GM20431 (cell line): ENCODE data around the gene WNT2B.

Experiments used
- in situ Hi-C: fragments of 300-500 bp; cut with MseI, MboI; formaldehyde crosslinking; loops from one replicate; pipeline ENCODE4 v1.15.0; 2020; ENCODE audit warnings: low sequenced_read_pairs; ENCODE audit not compliant: unreplicated experiment

WNT2B gene

DNA sequence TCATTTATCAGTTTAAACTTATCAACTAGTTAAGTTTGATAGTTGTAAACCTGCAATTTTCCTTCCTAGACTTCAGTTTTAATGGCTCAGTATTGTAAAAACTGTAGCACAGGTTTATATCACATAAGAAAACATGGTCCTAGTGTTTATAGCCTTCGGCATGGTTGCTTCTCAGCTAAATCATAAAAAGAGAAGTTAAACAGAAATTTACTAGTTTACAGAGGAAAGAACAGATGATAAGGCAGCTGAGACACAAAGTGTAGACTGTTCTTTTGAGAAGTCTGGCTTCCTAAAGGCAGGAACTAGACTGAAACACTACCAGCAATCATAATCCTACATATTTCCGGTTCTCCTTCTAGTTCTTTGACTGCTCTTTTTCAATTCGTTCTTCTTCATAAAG lies 39.8 kb downstream of the WNT2B start:
- in situ Hi-C loops: no loop called here

DNA sequence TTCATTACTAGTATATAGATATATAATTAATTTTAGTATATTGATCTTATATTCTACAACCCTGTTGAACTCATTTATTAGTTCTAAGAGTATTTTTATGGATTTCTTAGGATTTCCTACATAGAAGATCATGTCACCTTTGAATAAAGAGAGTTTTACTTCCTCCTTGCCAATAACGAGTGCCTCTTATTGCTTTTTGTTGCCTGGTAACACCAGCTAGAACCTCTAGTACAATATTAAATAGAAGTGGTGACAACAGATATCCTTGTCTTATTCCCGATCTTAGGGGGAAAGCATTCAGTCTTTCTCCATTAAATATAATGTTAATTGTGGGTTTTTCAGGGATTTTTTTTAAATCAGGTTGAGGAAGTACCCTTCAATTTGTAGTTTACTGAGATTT lies 40.8 kb downstream of the WNT2B start:
- in situ Hi-C loops: no loop called here

DNA sequence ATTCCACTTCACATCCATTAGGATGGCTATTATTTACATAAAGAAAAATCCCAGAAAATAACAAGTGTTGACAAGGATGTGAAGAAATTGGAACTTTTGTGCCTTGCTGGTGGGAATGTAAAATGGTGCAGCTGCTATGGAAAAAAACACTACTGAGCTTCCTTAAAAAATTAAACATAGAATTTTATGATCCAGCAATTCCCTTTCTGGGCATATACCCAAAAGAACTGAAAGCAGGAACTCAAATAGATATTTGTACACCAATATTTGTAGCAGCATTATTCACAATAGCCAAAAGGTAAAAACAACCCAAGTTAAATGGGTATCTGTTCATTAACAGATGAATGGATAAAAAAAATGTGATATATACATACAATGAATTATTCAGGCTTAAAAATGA lies 45.6 kb downstream of the WNT2B start:
- in situ Hi-C loops: no loop called here

DNA sequence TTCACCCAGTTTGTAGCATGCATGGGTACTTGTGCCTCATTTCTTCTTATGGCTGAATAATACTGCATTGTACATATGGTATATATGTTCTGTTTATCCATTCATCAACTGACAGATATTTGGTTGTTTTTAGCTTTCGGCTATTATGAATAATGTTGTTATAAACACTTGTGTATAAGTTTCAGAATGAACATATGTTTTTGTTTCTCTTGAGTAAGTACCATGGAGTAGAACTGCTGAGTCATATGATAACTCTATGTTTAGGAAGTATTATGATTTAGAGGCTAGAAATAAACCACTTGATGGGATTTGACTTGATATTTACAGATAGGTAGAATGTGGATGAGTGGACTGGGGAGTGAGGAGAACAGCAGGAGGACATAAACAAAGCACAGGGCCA lies 48.6 kb downstream of the WNT2B start:
- in situ Hi-C loops: no loop called here

GRCh38 chr1:112558634-112559033 lies 49.9 kb downstream of the WNT2B start:
- in situ Hi-C loops: no loop called here

- in situ Hi-C loops: no loop called here
Observed at GRCh38 chr1:112563341-112563740, 54.6 kb downstream of the WNT2B start.

DNA sequence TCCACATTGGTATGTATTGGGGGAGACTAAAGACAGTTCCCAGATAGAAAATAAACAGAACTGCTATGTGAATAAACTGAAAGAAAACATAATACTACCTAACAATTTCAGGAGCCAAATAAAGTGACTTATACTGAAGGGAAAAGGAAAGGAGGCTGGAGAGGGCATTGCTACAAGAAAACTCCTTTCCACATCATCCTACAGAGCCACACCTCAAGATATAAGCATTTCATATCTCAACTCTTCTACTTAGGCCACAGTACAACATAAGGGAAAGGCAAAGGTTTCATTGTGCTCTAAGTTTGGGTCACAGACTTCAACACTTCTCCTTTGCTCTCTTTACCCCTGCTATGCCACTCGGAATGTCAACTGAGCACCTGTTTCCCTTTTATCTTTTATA lies 55.3 kb downstream of the WNT2B start:
- in situ Hi-C loops: no loop called here

DNA sequence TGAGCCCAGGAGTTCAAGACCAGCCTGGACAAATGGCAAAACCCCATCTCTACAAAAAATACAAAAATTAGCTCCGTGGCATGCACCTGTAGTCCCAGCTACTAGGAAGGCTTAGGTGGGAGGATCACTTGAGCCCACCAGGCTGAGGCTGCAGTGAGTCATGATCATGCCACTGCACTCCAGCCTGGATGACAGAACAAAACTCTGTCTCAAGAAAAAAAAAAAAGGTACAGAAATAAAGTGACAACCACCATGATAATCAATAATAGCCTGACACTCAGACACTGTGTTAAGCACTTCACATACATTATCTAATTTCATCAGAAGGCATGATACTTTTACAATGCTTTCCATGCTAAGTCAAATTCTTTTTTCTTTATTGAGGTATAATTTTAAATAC lies 57.0 kb downstream of the WNT2B start:
- in situ Hi-C loops: no loop called here

DNA sequence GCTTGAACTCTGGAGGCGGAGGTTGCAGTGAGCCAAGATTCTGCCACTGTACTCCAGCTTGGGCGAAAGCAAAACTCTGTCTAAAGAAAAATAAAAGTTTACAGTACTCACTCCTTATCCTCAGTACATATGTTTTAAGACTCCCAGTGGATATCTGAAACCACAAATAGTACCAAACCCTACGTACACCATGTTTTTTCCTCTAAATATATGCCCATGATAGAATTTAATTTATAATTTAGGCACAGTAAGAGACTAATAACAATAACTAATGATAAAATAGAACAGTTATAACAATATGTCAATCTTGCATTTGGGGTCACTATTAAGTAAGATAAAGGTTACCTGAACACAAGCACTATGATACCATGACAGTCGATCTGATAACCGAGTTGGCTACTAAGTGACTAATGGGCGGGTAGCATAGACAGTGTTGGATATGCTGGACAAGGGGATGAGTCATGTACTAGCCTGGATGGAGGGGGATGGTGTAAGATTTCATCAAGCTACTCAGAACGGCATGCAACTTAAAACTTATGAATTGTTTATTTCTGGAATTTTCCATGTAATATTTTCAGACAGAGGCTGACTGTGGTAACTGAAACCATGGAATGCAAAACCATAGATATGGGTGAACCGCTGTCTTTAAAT lies 66.5 kb downstream of the WNT2B start:
- in situ Hi-C loops: no loop called here

DNA sequence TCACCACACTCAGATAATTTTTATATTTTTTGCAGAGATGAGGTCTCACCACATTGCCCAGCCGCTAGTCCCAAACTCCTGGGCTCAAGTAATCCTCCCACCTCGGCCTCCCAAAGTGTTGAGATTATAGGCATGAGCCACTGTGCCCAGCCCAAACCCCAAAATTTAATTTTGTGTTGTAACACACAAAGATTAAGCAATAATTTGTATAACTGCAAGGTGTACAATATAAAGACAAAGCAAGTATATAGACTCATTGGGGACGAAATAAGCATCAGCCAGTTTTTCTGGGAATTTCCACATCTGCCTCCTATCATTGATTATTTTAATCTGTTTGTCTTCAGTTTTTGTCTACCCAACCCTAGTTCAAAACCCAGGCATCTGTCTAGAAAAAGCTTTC lies 67.5 kb downstream of the WNT2B start:
- in situ Hi-C loops: no loop called here
